Mucosa of stomach (tissue), 1 donor: ENCODE results near the gene CLCA4.

Experiments used
- H3K27me3 ChIP-seq: one replicate; pipeline ENCODE4 v1.7.0; 2013; ENCODE audit warnings: mild to moderate bottlenecking, low read length; ENCODE audit not compliant: control insufficient read depth, insufficient read depth
- H3K36me3 ChIP-seq: one replicate; pipeline ENCODE4 v1.7.0; 2013; ENCODE audit warnings: low read length; ENCODE audit not compliant: control insufficient read depth, insufficient read depth
- H3K4me1 ChIP-seq: one replicate; pipeline ENCODE4 v1.7.0; 2013; ENCODE audit warnings: mild to moderate bottlenecking, low read length; ENCODE audit not compliant: control insufficient read depth, insufficient read depth
- H3K4me3 ChIP-seq: one replicate; pipeline ENCODE4 v1.7.0; 2013; ENCODE audit warnings: low read length
- H3K9ac ChIP-seq: one replicate; pipeline ENCODE4 v1.7.0; 2013; ENCODE audit warnings: mild to moderate bottlenecking, low read length, moderate library complexity
- H3K9me3 ChIP-seq: one replicate; pipeline ENCODE4 v1.7.0; 2013; ENCODE audit warnings: mild to moderate bottlenecking, low read length, moderate library complexity; ENCODE audit not compliant: control insufficient read depth
- donor health status: Pancreatic carcinoma.

CLCA4 gene

DNA sequence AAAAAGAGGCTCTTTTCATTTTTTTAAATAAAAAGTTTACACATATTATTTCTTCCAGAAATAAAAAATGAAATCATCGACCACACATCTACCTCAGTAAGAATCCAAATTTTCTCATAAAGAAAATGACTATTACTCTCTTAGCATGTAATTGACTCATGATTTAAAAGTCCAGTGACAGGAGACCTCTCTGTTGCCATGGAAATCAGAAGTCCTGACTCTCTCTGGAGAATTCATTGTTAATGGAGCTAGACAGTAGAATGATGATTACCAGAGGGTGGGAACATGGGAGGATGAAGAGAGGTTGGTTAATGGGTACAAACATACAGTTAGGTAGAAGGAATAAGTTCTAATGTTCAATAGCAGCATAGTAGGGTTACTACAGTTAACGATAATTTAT, 5.0 kb upstream of the CLCA4 start:
- Histone ChIP-seq H3K4me3 (no peak overlapping the region), H3K9ac (no peak overlapping the region), H3K36me3 (no peaks in the 10 kb centered on the region), H3K4me1 (no peaks in the 10 kb centered on the region), H3K9me3 (no peaks in the 10 kb centered on the region), H3K27me3 (no peaks in the 10 kb centered on the region)

DNA sequence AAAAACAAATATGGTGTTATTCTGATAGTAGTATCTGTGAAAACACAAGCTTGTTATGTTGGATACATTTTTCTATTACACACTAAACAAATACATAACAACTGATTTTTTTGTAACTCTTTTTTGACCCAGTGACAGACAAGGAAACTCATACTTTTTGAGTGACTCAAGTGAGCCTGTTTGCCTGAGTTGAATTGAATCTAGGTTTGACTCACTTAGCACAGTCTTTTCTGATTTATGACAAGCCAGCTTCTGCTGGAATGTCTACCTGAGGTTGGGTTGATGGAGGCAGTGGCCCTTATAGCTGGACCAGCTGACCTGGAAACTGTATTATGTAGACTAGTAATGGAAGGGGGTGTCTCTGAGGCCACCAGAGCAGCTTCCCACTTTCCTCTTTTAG, 4.2 kb upstream of the CLCA4 start:
- no peaks in the 10 kb centered on the region for H3K36me3 ChIP-seq
- H3K9me3 ChIP-seq, result no peaks in the 10 kb centered on the region
- no peak overlapping the region for H3K4me3 ChIP-seq
- no peak overlapping the region for H3K9ac ChIP-seq
- H3K27me3 ChIP-seq, result no peaks in the 10 kb centered on the region
- H3K4me1 ChIP-seq, result no peaks in the 10 kb centered on the region

GRCh38 chr1:86548839-86549238, 2.0 kb downstream of the CLCA4 start:
- Histone ChIP-seq H3K9ac (no peak overlapping the region), H3K4me3 (no peak overlapping the region), H3K27me3 (no peaks in the 10 kb centered on the region), H3K9me3 (no peaks in the 10 kb centered on the region), H3K4me1 (no peaks in the 10 kb centered on the region), H3K36me3 (no peaks in the 10 kb centered on the region)

DNA sequence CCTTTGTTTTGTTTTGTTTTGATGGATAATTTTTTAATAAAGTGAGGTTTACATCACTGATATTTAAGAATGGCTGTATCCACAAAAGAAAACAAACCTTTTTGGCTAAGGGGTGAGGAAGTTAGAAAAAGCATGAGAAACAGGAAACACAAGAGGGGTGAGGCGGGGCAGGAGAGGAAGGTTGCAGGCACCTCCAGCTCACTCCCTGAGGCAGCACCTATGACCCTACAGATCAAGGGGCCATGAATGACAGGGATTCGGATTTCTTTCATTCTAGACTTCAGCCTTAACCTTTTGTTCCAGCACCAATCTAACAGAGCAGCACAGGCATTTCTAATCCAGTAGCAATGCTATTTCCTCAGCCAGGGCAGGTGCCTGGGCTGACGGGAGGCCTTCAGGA, 4.4 kb downstream of the CLCA4 start:
- no peak overlapping the region for H3K4me3 ChIP-seq
- no peaks in the 10 kb centered on the region for H3K9me3 ChIP-seq
- no peaks in the 10 kb centered on the region for H3K27me3 ChIP-seq

GRCh38 chr1:86552376-86552775, 5.5 kb downstream of the CLCA4 start:
- Histone ChIP-seq H3K4me3 (no peak overlapping the region), H3K36me3 (no peaks in the 10 kb centered on the region), H3K9me3 (no peaks in the 10 kb centered on the region), H3K9ac (no peak overlapping the region), H3K4me1 (no peaks in the 10 kb centered on the region), H3K27me3 (no peaks in the 10 kb centered on the region)

More for the DNA sequence above, 4.4 kb downstream of the CLCA4 start:
- Histone ChIP-seq H3K9ac (no peak overlapping the region), H3K4me1 (no peaks in the 10 kb centered on the region), H3K36me3 (no peaks in the 10 kb centered on the region)

DNA sequence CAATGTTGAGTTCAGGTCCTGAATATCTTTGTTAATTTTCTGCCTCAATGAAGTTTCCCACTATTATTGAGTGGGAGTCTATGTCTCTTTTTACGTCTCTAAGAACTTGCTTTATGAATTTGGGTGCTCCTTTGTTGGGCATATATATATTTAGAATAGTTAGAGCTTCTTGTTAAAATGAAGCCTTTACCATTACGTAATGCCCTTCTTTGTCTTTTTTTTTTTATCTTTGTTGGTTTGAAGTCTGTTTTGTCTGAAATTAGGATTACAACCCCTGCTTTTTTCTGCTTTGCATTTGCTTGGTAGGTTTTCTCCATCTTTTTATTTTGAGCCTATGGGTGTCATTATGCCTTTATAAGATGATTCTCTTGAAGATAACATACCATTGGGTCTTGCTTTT, 10.9 kb downstream of the CLCA4 start:
- no peaks in the 10 kb centered on the region for H3K36me3 ChIP-seq
- H3K4me3 ChIP-seq, result no peak overlapping the region
- H3K27me3 ChIP-seq, result no peaks in the 10 kb centered on the region
- H3K9me3 ChIP-seq, result no peaks in the 10 kb centered on the region
- no peaks in the 10 kb centered on the region for H3K4me1 ChIP-seq
- no peak overlapping the region for H3K9ac ChIP-seq

- no peaks in the 10 kb centered on the region for H3K9me3 ChIP-seq
- H3K9ac ChIP-seq, result no peak overlapping the region
- no peak overlapping the region for H3K4me3 ChIP-seq
- no peaks in the 10 kb centered on the region for H3K27me3 ChIP-seq
- peaks cover 6% of the 10 kb centered on the region for H3K4me1 ChIP-seq
- H3K36me3 ChIP-seq, result no peaks in the 10 kb centered on the region
Observed at GRCh38 chr1:86563849-86564248, 17.0 kb downstream of the CLCA4 start.

DNA sequence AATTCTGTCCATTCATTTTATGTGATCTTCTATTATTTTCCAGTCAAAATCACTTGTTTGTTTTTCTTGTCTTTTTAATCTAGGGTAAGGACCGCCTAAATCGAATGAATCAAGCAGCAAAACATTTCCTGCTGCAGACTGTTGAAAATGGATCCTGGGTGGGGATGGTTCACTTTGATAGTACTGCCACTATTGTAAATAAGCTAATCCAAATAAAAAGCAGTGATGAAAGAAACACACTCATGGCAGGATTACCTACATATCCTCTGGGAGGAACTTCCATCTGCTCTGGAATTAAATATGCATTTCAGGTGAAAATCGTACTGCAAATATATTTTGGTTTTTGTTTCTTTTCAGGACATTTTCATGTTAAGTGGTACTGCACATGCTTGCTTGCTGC, 20.5 kb downstream of the CLCA4 start:
- Histone ChIP-seq H3K4me3 (no peak overlapping the region), H3K36me3 (no peaks in the 10 kb centered on the region), H3K9me3 (no peaks in the 10 kb centered on the region), H3K4me1 (peaks cover 6% of the 10 kb centered on the region), H3K27me3 (no peaks in the 10 kb centered on the region), H3K9ac (no peak overlapping the region)

DNA sequence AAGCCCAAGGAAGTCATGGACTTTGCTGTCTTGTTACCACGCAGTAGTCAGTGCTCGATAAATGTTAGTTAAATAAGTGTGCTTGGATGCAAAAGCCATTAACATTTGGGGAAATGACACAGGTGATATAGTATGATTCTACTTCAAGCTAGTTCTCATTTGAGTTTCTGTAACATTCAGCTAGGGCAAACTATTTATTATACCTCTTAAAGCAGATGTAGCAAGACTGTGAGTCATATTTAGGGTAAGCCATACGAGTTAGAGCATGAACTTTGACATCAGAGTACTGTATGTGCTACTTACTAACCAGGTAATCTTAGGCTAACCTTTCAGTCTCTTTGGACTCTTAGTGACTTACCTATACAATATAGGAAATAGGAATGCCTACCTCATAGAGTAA, 21.0 kb downstream of the CLCA4 start:
- H3K36me3 ChIP-seq, result no peaks in the 10 kb centered on the region
- no peaks in the 10 kb centered on the region for H3K27me3 ChIP-seq
- no peak overlapping the region for H3K4me3 ChIP-seq
- H3K9ac ChIP-seq, result no peak overlapping the region
- no peaks in the 10 kb centered on the region for H3K9me3 ChIP-seq
- peaks cover 6% of the 10 kb centered on the region for H3K4me1 ChIP-seq

DNA sequence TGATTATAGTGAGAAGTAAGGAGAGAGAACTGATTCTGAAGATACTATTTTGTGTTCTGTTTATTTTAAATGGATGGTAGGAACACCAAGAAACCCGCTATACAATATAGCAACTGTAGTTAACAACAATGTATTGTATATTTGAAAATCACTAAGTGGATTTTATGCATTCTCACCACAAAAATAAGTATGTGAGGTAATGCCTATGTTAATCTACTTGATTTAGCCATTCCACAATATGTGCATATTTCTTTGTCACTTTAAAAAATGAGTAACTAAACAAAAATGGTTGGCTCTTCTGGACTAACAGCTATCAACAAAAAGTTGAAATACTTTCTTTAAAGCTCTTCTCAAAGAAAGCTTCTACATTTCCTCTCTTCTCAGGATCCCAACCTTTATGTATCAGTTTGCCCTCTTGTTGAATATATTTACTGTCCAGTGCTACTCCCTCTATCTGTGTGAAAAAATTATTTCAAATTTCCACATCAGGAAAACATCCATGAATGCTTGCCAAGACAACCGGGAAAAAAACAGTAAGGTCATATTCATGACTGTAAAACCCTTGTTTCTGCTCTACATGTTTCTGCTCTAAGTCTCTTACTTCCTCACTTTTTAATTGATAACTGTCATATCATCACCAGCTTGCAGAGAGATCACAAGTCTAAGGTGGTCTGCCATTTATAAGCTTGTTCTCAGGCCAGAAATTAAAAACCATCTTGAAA, 27.0 kb downstream of the CLCA4 start:
- H3K36me3 ChIP-seq, result no peaks in the 10 kb centered on the region
- H3K27me3 ChIP-seq, result no peaks in the 10 kb centered on the region
- H3K4me1 ChIP-seq, result no peaks in the 10 kb centered on the region
- H3K9me3 ChIP-seq, result no peaks in the 10 kb centered on the region
- H3K9ac ChIP-seq, result no peak overlapping the region
- no peak overlapping the region for H3K4me3 ChIP-seq

DNA sequence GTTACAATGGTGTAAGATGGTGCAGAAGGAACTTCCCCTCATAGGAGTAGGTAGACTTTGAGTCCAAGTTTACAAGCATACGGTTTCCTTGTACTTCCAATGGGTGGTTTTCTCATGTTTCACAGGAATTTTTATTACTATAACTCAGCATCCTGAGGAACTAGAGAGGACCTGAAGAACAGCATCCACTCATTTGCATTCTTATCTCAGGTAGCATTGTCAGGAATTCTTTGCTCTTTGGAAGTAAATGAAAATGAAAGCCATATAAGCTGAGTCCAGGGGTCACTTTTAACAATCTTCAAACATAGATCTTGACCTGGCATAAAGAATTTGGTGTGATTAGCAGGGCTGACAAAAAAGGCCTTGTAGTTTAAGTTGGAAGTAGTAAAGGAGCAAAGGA, 34.4 kb downstream of the CLCA4 start:
- H3K4me3 ChIP-seq, result no peak overlapping the region
- H3K27me3 ChIP-seq, result no peaks in the 10 kb centered on the region
- H3K4me1 ChIP-seq, result no peaks in the 10 kb centered on the region
- H3K36me3 ChIP-seq, result no peaks in the 10 kb centered on the region
- no peaks in the 10 kb centered on the region for H3K9me3 ChIP-seq
- H3K9ac ChIP-seq, result no peak overlapping the region

DNA sequence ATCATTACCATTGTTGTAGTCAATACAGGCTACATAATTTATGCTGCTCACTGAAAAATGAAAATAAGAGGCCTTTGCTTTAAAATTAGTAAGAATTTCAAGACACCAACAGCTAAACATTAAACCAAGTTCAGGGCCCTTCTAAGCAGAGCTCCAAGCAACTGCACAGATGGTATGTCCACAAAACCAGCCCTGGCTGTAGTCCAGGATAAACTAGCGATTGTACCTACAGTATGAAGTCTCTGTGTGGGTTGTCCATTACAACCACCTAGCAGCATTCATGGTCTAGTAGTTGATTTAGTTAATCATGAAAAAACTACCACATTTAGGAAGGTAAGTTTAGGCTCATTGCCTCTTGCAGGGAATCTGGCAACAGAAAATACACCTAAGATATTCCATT, 35.3 kb downstream of the CLCA4 start:
- no peaks in the 10 kb centered on the region for H3K36me3 ChIP-seq
- H3K9ac ChIP-seq, result no peak overlapping the region
- H3K27me3 ChIP-seq, result no peaks in the 10 kb centered on the region
- H3K4me1 ChIP-seq, result no peaks in the 10 kb centered on the region
- no peak overlapping the region for H3K4me3 ChIP-seq
- no peaks in the 10 kb centered on the region for H3K9me3 ChIP-seq

GRCh38 chr1:86583032-86583431, 36.2 kb downstream of the CLCA4 start:
- H3K9ac ChIP-seq, result no peak overlapping the region
- no peaks in the 10 kb centered on the region for H3K4me1 ChIP-seq
- H3K4me3 ChIP-seq, result no peak overlapping the region
- H3K9me3 ChIP-seq, result no peaks in the 10 kb centered on the region
- H3K36me3 ChIP-seq, result no peaks in the 10 kb centered on the region
- no peaks in the 10 kb centered on the region for H3K27me3 ChIP-seq
